Middle frontal gyrus (tissue), 1 donor: ENCODE results near the gene ANTXRL.
A peak's percentile ranks its signal among the peaks of the same experiment; 100 is the strongest.
"Not testable (repeated sequence)": the region's sequence is repeated elsewhere in the genome, so short reads cannot be mapped to it uniquely, and the experiment has no call there.

ENCODE experiments used
- DNase-seq: peaks from one replicate; pipeline ENCODE4 v3.0.0-alpha.2; 2015; ENCODE audit warnings: low spot score; ENCODE audit errors: extremely low spot score

The ANTXRL gene

GRCh38 chr10:46273506-46274477 is 13.0 kb upstream of the ANTXRL start:
- no peak for DNase-seq

GRCh38 chr10:46277840-46278239 is 9.0 kb upstream of the ANTXRL start:
- no peak for DNase-seq

- not testable (repeated sequence) for DNase-seq
Observed at GRCh38 chr10:46282421-46282831, 4.4 kb upstream of the ANTXRL start.

- DNase-seq, result no peak
Observed at GRCh38 chr10:46282842-46283574, 3.8 kb upstream of the ANTXRL start.

GRCh38 chr10:46283580-46284285 is 3.1 kb upstream of the ANTXRL start:
- DNase-seq, result no peak

GRCh38 chr10:46284286-46285229 is 2.2 kb upstream of the ANTXRL start:
- DNase-seq, result peak; percentile 52

- no peak for DNase-seq
Observed at GRCh38 chr10:46285300-46285699, 1.5 kb upstream of the ANTXRL start.

GRCh38 chr10:46285966-46286620 is 704 bp upstream of the ANTXRL start:
- DNase-seq, result no peak

GRCh38 chr10:46287846-46288477 is 1.2 kb downstream of the ANTXRL start:
- DNase-seq, result no peak

GRCh38 chr10:46288601-46289206 is 1.9 kb downstream of the ANTXRL start:
- DNase-seq, result no peak

GRCh38 chr10:46289209-46289810 is 2.5 kb downstream of the ANTXRL start:
- no peak for DNase-seq

- no peak for DNase-seq
Observed at GRCh38 chr10:46290101-46290886, 3.5 kb downstream of the ANTXRL start.

- no peak for DNase-seq
Observed at GRCh38 chr10:46291817-46292572, 5.2 kb downstream of the ANTXRL start.

GRCh38 chr10:46292573-46293023 is 5.8 kb downstream of the ANTXRL start:
- no peak for DNase-seq

GRCh38 chr10:46293228-46293627 is 6.4 kb downstream of the ANTXRL start:
- no peak for DNase-seq

- no peak for DNase-seq
Observed at GRCh38 chr10:46293832-46294640, 7.2 kb downstream of the ANTXRL start.
